ENCODE measurements around the gene HTRA1.

GRCh38 chr10:122464250-122464510 lies 2.8 kb downstream of the HTRA1 start:
- TF ChIP-seq CTCF (IDR thresholded peaks at IDR 0.05): no peak
- no peak for TF ChIP-seq POLR2A (IDR thresholded peaks at IDR 0.05)

All from testis (tissue), 2 donors.